Stimulated activated CD8-positive, alpha-beta memory T cell treated with anti-CD3 and anti-CD28 coated beads, Interleukin-12 subunit alpha, Interleukin-12 subunit beta, amount 100 ng/mL, for 24 hours (primary cell): Measurements from ENCODE around the gene ZC3H15.
"Not testable (repeated sequence)": the region's sequence is repeated elsewhere in the genome, so short reads cannot be mapped to it uniquely, and the experiment has no call there.

ENCODE experiments used
- DNase-seq: peaks from one replicate; pipeline ENCODE4 v3.0.0-alpha.2; 2020; ENCODE audit errors: extremely low read depth

The ZC3H15 gene

DNA sequence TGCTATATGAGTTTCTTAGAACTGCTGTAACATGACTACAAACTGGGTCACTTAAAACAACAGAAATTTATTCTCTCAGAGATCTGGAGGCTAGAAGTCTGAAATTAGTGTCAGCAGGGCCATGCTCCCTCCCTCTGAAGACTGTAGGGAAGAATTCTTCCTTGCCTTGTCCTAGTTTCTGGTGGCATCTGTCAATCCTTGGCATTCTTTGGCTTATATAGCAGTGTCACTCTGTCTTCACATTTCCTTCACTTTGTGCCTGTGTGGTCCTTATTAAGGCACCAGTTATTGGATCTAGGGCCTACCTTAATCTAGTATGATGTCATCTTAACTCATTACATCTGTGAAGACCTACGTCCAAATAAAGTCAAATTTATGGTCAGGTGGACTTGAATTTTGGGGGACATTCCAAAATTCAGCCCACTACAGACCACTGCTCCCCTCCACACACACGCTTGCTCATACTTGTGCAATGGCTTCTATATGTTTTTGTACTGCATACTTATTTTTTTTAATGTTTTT lies 7.6 kb downstream of the ZC3H15 start:
- no peak for DNase-seq

DNA sequence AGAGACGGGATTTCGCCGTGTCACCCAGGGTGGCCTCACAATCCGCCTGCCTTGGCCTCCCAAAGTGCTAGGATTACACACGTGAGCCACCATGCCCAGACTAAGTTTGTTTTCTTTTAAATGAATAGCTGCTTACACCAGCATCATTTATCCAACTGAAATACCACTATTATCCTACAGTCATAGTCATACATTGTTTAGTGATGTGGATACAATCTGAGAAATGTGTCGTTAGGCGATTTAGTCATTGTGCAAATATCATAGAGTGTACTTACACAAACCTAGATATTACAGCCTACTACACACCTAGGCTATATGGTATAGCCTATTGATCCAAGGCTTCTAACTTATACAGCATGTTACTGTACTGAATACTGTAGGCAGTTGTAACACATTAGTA lies 10.3 kb downstream of the ZC3H15 start:
- no peak for DNase-seq

DNA sequence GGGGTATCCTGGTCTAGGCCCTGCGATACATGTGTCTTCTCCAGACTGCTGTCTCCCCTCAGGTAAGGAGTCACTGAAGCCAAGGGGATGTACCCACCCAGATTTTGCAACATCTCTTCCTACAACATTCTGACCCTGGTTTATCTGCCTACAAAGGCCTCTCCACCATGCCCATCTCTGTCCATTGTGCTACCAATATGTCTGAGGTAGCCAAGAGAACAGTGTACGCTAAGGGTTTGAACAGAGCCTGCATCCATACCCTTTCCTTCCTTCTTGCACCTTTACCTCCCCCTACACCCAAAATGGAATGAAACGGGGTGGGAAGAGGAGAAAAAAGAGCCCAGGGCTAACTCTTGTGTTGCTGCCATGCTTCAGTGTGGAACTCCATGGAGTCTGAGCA lies 11.9 kb downstream of the ZC3H15 start:
- no peak for DNase-seq

DNA sequence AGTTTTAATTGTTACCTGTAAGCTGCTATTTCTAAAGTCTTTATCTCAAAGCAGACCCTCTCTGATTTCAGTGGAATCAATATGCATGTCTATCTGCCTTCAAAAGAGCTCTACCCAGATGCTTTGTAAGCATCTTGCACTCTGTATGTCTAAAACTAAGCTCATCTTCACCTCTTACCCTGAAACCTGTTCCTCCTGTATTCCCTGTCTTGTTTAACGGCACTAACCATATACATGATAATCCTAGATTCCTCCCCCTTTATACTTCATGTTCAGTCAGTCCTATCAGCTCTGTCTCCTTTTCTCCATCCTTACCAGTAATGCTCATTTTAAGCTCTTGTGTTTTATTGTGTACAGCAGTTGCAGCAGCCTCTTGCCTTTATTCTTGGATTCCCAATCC lies 12.8 kb downstream of the ZC3H15 start:
- DNase-seq: no peak

DNA sequence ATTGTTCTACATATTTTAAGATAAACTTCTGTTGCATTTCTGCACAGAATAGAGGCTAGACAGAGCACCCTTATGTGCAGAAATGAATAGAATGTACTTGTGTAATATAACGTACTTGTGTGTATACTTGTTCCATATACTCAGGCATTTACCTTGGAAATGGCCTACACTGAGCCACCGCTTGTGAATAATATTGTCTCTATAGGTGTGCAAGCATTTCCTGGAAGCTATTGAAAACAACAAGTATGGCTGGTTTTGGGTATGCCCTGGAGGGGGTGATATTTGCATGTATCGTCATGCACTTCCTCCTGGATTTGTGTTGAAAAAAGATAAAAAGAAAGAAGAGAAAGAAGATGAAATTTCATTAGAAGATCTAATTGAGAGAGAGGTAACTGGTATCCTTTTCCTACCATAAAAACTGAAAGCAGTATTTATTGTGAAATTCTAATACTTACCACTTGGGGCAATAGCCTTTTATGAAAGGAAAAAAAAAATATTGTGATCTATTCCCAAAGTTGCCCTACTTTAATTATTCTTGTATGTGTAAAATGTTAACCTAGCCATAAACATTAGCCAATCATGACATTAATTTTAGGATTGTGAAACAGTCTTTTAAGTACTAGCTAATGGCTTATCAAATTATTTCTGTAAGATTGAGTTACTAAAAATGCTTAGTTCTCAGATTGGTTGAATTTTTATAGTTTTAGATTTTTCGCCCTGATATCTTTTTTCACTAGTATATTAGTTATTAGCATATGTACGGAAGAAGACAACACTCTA lies 18.0 kb downstream of the ZC3H15 start:
- DNase-seq: no peak

DNA sequence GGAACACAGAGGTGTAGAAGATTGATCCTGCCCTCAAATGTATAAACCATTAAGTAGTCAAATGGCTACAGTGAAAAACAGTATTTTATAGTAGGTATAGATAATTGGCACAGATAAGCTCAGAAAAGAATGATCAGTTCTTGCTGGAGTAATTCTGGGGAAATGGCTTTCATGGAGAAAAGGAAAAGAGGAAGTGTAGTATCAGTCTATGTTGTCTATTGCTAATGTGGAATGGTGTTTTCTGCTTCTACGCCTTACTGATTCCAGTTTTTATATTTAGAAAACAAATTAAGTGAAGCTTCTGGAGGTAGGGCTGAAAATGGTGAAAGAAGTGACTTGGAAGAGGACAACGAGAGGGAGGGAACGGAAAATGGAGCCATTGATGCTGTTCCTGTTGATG lies 22.2 kb downstream of the ZC3H15 start:
- no peak for DNase-seq

DNA sequence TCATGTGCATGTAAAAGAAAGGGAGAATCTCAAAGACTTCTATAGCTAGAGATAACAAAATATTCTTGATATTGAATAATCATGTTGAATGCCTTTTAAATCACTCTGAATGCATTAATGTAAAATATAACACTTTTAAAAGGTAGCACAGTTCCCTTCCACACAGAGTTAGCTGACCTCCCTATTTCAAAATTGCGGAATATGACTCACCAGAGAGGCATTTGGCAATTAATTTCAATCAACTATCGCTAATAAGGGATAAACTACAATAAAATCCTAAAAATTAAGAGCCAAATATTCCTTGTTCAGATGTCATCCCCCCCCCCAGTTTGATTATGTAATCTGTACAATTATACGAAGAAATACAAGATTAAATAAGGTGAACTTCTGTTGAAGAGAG lies 29.3 kb downstream of the ZC3H15 start:
- no peak for DNase-seq

DNA sequence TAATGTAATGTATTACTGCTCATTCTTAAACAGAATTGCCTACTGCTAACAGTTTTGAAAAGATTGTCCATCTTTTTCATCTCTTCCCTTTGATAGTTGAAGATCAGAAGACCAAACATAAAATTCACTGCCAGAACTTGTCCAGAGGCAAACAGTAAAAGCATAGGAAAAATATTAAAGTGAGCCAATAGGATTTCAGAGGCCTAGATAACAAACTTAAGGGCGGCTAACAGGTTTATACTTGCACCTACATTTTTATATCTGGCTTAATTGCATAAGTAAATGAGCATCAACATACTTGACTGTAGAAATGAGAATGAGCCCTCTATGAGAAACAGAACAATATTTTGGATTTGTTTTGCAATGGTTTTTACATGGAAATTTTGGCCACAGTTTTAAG lies 30.3 kb downstream of the ZC3H15 start:
- DNase-seq: no peak

DNA sequence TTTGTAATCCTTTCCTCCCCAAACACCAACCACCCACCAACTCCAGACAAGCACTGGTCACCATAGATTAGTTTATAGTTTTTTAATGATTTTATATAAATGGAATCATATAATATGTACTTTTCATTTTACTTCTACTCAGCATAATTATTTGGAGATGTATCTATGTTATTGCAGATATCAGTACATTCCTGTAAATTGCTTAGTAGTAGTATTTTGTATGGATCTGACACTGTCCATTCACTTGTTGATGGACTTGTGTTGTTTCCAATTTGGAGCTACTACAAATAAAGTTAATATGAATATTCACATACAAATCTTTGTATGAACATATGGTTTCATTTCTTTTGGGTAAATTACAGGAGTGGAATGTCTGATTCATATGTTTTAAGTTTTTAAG lies 31.0 kb downstream of the ZC3H15 start:
- no peak for DNase-seq

DNA sequence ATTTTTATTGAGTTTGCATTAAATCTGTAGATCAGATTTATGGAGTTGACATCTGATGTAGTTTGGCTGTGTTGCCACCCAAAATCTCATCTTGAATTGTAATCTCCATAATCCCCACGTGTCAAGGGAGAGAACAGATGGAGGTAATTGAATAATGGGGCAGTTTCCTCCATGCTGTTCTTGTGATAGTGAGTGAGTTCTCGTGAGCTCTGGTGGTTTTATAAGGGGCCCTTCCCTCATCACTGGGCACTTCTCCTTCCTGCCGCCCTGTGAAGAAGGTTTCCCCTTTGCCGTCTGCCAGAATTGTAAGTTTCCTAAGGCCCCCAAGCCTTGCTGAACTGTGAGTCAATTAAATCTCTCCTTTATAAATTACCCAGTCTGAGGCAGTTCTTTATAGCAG lies 32.2 kb downstream of the ZC3H15 start:
- no peak for DNase-seq

DNA sequence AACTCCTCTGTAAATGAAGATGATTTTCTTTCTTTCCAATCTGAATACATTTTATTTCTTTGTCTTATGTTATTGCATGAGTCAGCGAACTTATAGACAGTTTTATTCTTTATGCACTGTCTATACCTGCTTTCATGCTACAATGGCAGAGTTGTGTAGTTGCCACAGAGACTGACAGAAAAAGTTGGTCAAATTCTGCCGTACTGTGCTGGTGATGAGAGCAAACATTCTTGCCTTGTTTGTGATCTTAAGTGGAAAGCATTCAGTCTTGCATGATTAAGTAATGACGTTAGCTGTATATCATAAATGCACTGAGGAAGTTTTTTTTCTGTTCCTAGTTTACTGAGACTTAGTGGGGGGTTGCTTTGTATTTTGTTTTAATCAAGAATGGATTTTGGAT lies 32.9 kb downstream of the ZC3H15 start:
- DNase-seq: no peak

DNA sequence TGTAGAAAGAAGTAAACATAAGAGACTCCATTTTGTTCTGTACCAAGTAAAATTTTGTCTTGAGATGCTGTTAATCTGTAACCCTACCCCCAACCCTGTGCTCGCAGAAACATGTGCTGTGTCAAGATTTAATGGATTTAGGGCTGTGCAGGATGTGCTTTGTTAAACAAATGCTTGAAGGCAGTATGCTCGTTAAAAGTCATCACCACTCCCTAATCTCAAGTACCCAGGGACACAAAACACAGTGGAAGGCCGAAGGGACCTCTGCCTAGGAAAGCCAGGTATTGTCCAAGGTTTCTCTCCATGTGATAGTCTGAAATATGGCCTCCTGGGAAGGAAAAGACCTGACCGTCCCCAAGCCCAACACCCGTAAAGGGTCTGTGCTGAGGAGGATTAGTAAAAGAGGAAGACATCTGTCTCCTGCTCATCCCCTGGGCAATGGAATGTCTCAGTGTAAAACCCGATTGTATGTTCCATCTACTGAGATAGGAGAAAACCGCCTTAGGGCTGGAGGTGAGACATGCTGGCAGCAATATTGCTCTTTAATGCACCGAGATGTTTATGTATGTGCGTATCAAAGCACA lies 35.6 kb downstream of the ZC3H15 start:
- DNase-seq: not testable (repeated sequence)

DNA sequence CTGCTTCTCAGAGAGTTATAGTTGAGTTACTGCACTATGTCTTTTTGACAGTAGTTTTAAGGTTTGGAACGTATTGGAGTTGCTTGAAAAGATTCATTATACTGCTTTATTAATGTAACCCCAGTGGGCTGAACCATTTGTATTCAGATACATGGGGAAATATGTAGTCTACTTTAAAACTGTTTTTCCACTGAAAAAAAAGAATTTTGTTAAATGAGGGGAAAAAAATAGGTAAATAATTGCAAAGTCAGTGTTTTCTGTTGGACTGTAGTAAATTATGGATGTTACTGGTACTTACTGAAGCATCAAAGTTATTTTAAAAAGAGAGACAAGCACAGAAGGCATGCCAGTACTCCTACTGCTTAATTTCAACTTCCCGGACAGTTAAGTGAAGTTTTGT lies 36.4 kb downstream of the ZC3H15 start:
- DNase-seq: no peak

DNA sequence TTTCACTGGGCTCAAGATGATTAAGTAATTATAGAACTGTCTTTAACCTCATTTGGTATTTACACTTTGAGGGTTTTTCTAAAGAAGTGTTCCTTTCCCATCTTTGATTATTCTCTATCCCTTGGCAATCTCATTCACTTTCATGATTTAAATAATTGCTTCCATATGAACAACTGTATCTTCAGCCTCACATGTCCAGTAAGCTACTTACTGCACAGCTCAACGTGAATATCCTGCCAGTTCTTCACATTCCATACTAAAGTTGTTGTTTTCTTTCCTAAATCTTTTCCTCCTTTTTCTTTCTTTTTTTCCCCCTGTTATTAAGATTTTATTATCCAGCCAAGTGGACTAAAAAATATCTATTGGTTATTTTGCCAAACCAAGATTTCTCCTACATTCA lies 37.7 kb downstream of the ZC3H15 start:
- no peak for DNase-seq

DNA sequence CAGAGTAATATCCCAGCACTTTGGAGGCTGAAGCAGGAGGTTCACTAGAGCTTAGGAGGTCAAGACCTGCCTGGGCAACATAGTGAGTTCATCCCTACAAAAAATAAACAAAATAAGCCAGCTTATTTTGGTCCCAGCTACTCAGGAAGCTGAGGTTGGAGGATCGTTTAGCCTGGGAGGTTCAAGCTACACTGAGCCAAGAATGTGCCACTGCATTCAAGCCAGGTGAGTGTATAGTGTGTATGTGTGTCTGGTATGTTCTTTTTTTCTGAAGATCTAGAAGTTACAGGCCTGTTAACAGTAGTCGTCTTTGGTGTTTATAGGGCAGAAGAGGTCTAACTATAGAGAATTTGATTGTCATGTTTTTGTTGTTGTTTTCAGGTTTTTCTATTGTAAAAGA lies 40.2 kb downstream of the ZC3H15 start:
- no peak for DNase-seq

DNA sequence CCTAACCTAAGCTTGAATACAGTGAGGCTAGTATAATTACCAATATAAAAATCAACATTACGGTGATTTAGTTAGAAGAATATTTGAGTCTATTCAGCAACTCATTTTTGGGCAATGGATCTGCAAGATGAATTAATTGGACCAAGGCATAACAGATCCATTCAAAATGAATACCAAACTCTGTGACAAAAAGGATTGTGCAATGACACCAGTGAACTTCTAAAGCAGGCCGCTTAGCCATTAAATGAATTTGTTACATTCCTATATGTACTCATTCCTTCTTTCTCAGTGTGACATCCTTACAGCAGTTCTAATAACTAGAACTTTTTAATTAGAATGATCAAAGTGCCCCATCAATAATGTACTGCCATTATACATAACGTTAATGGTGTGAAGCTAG lies 44.3 kb downstream of the ZC3H15 start:
- DNase-seq: no peak

DNA sequence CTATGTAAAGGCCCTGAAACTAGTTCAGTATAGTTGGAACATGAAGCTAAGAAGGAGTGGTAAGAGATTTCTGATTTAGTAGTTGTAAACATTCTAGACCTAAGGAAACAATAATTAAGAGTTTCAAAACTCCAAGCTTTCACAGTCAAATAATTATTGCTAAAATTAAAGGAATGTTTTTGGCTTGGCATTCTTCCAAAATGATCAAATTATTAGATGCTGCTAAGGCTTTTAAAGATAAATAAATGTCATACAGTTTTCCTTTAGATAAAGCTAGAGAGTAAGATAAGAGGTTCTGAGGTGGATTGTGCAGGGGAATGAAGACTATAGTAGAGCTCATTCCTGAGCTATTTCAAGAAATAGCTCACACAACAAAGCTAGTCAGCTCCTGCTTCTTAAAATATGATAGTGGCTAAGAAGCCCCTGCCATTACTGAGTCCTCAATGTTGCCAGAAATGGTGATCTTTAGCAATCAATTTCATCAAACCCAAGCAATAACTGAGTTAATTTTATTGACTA lies 45.3 kb downstream of the ZC3H15 start:
- no peak for DNase-seq

DNA sequence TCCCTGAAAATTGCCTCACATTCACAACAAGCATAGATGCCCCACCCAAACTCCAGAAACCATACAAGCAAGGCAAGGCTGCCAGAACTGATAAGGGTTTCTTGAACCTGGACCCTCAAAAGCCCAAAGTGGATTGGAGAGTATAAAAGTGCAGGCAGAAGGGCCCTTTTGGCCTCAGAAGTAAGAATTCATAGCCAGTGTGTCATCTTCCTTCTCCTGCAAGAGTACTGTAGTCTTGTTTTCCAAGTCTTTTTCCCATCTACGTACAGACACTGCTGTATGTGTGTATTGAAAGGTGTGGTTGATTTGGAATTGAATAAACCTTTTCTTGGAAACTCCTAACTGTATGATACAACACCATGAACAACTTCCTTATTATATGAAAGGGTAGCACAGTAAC lies 46.8 kb downstream of the ZC3H15 start:
- DNase-seq: no peak

DNA sequence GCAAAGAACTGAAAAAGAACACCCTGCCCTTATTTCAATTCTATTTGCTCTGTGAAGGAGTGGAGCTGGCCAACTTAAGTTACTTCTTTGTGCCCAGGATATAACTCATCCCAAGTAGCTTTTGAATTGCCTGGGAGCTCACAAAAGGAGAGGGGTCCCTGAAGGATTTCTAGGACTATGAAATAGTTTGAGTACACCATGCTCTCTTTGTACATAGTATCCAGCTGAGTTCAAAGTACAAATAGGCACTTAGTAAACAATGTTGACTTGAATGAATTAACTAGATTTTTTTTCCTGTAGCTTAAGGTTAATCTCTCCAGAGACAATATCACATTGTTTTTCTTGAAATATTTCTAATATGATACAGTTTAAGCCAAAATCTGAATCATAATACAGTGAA lies 47.7 kb downstream of the ZC3H15 start:
- DNase-seq: no peak

DNA sequence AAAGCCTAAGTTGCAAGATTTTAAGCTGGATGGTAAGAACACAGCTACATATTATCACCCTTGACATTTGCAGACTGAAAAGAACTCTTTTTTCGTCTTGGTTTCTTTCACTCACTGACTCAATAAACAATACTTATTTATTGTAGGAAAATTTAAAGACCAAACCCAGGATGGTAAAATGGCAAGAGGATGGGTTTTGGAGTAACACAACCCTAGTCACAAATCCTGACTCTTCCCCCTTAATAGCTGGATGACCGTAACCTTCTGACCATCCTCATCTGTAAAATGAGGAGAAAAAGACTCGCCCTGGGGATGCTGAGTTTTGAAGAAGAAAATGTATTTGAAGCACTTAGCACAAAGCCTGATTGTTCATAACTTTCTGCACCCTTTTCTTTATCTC lies 48.3 kb downstream of the ZC3H15 start:
- DNase-seq: no peak

DNA sequence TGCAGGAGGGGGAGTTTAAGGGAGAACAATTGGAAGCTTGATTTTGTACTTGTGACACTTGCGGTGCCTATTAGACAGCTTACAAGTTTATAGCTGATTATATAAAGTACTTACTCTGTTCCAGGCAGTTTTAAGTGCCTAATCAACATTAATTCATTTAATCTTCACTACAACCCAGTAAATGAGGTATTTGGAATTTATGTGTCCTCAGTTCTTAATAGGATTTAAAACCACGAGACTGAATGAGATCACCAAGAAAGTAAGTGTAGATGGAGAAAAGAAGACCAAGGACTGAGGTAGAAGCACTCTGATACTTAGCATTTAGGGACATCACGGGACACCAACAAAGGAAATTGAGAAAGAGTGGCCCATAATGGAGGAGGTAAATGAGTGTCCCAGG lies 49.8 kb downstream of the ZC3H15 start:
- DNase-seq: no peak

DNA sequence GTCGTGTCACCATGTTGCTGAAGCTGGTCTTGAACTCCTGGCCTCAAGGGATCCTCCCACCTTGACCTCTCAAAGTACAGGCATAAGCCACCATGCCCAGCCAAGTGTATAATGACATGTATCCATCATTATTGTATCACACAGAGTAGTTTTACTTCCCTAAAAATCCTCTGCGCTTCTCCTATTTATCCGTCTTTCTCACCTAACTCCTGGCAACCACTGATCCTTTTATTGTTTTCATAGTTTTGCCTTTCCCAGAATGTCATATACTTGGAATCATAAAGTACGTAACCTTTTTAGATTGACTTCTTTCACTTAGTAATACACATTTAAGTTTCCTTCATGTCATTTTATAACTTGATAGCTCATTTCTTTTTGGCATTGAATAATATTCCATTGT lies 51.0 kb downstream of the ZC3H15 start:
- no peak for DNase-seq

DNA sequence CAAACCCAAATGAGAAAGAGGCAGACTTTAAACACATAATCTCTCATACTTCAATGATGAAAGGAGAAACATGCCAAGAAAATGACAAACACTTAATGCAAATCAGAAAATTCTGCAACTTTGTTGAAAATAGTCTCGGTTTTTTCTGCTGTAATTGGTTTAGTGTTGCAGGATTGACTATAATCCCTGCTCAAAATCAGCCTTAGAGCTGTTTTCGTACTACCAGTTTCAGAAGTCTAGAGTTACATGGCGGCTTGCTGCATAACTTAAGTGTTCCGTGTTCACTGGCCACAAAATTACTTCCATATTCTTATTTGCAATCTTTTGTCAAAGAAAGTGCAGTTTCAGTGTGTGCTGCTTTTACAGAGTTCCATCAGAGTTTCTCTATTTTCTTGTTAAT lies 54.9 kb downstream of the ZC3H15 start:
- DNase-seq: no peak

DNA sequence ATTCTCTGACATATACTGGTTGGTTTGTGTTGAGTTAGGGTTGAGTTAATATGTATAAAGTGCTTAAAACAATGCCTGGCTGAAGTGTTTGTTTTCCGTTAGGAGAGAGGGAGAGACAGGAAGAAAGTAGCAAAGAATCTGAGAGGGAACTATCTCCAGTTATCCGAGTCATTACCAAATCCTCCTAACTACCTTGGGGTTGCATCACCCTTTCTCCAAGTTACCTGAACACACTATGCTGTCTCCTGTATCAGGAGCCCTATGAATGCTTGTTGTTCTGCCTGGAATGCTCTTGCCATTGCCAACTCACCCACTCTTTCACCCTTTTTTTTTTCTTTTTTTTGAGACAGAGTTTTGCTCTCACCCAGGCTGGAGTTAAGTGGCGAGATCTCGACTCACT lies 55.9 kb downstream of the ZC3H15 start:
- no peak for DNase-seq
